CD4-positive, alpha-beta T cell treated with Interleukin-17A for 4 hours (primary cell): ENCODE data around the gene SPA17.

Source experiments
- DNase-seq: peaks from one replicate; pipeline ENCODE4 v3.0.0-alpha.2; 2020; ENCODE audit warnings: mixed read lengths

SPA17 gene

GRCh38 chr11:124663861-124664260 is 9.8 kb upstream of the SPA17 start:
- no peak for DNase-seq

GRCh38 chr11:124667601-124668000 is 6.1 kb upstream of the SPA17 start:
- DNase-seq, result no peak

GRCh38 chr11:124669193-124669592 is 4.5 kb upstream of the SPA17 start:
- peak; percentile 56 for DNase-seq

- DNase-seq, result peak; percentile 63
Observed at GRCh38 chr11:124670732-124671131, 3.0 kb upstream of the SPA17 start.

GRCh38 chr11:124672536-124673215 is 1.0 kb upstream of the SPA17 start:
- DNase-seq, result no peak

- no peak for DNase-seq
Observed at GRCh38 chr11:124674168-124674517, 439 bp downstream of the SPA17 start.

- no peak for DNase-seq
Observed at GRCh38 chr11:124674571-124674970, 867 bp downstream of the SPA17 start.

GRCh38 chr11:124676386-124676785 is 2.7 kb downstream of the SPA17 start:
- DNase-seq, result no peak

GRCh38 chr11:124678416-124678815 is 4.7 kb downstream of the SPA17 start:
- DNase-seq, result no peak

- DNase-seq, result no peak
Observed at GRCh38 chr11:124681421-124681820, 7.7 kb downstream of the SPA17 start.

GRCh38 chr11:124682443-124682842 is 8.7 kb downstream of the SPA17 start:
- no peak for DNase-seq

GRCh38 chr11:124693142-124693541 is 19.4 kb downstream of the SPA17 start:
- no peak for DNase-seq

- no peak for DNase-seq
Observed at GRCh38 chr11:124699547-124699946, 25.8 kb downstream of the SPA17 start.

- no peak for DNase-seq
Observed at GRCh38 chr11:124700028-124700427, 26.3 kb downstream of the SPA17 start.

GRCh38 chr11:124707829-124708228 is 34.1 kb downstream of the SPA17 start:
- no peak for DNase-seq

GRCh38 chr11:124712392-124712791 is 38.7 kb downstream of the SPA17 start:
- DNase-seq, result no peak

GRCh38 chr11:124716591-124716990 is 42.9 kb downstream of the SPA17 start:
- no peak for DNase-seq

GRCh38 chr11:124717421-124717785 is 43.7 kb downstream of the SPA17 start:
- no peak for DNase-seq

- DNase-seq, result peak; percentile 40
Observed at GRCh38 chr11:124717786-124718651, 44.3 kb downstream of the SPA17 start.

GRCh38 chr11:124718801-124719200 is 45.1 kb downstream of the SPA17 start:
- no peak for DNase-seq

- no peak for DNase-seq
Observed at GRCh38 chr11:124719534-124719933, 45.8 kb downstream of the SPA17 start.

GRCh38 chr11:124722176-124722575 is 48.5 kb downstream of the SPA17 start:
- no peak for DNase-seq

- no peak for DNase-seq
Observed at GRCh38 chr11:124724979-124725718, 51.4 kb downstream of the SPA17 start.

GRCh38 chr11:124725719-124726105 is 52.0 kb downstream of the SPA17 start:
- no peak for DNase-seq
